Measurements from ENCODE around the gene IKZF2. TPM values are rescaled to one million over a fixed set of nuclear protein-coding genes. Genes with fewer than 3 reads are reported as not detected.

IKZF2 gene
- total and polyA plus RNA-seq, 2 donors (not counting 3 experiments of a cell fraction or from before 2014, with no cell fraction given) = 0.08 to 0.46 TPM

- POLR2A ChIA-PET = no interaction called here
- dilution Hi-C loops (cut with MboI; ENCODE audit: extremely low pct_ligation_motif_present, low sequenced_read_pairs) (no loop called here), intact Hi-C loops (cut with micrococcal nuclease) (no loop called here)
- Histone ChIP-seq H3K4me2 (ENCODE audit: insufficient read depth, low read length) (no peak overlapping the region), H2AFZ (ENCODE audit: low read depth, low read length) (no peak overlapping the region), H3K79me2 (ENCODE audit: control insufficient read depth, insufficient read depth, low read length) (no peaks in the 10 kb centered on the region), H4K20me1 (replicated peaks; ENCODE audit: control insufficient read depth, extremely low read depth, insufficient read depth, low read length) (no peaks in the 10 kb centered on the region), H3K27ac (ENCODE audit: insufficient read depth, low read depth, low read length) (no peak overlapping the region), H3K27me3 (ENCODE audit: control insufficient read depth in 2 of 2, insufficient read depth in 2 of 2, low read length in 2 of 2) (no peaks in the 10 kb centered on the region), H3K9ac (replicated peaks; ENCODE audit: extremely low read depth, insufficient read depth, low read length) (no peak overlapping the region), H3K4me3 (replicated peaks in 1 of 3; ENCODE audit: insufficient read depth in 1 of 3, low read depth in 1 of 3, low read length in 3 of 3) (no peak overlapping the region), H3K36me3 (ENCODE audit: control insufficient read depth in 2 of 2, extremely low read depth in 1 of 2, insufficient read depth in 2 of 2, low read length in 2 of 2) (no peaks in the 10 kb centered on the region), H3K9me3 (replicated peaks; ENCODE audit: control insufficient read depth, insufficient read depth, low read length) (no peaks in the 10 kb centered on the region), H3K4me1 (ENCODE audit: control insufficient read depth, extremely low read depth, insufficient read depth, low read length) (no peaks in the 10 kb centered on the region), H3K9me1 (replicated peaks; ENCODE audit: control insufficient read depth, extremely low read depth, insufficient read depth, low read length) (no peaks in the 10 kb centered on the region)
- BruUV-seq (replicated peaks) = no TSS peak
- CTCF ChIA-PET = no interaction called here
- DNase-seq (ENCODE audit: low read depth, low spot score) (no peak), FAIRE-seq (no peak)
- TF ChIP-seq EZH2 (IDR thresholded peaks at IDR 0.05; ENCODE audit: borderline replicate concordance, low read depth, low read length, severe bottlenecking) (no peak), FOS (IDR thresholded peaks at IDR 0.05; ENCODE audit: borderline replicate concordance, insufficient read depth, low read length) (no peak), MYC (IDR thresholded peaks at IDR 0.05; ENCODE audit: low read depth, low read length) (no peak), MAX (IDR thresholded peaks at IDR 0.05; ENCODE audit: insufficient read depth, insufficient read length) (no peak), GATA2 (IDR thresholded peaks at IDR 0.05; ENCODE audit: insufficient read depth, insufficient read length, low read depth, low read length) (no peak), JUN (IDR thresholded peaks at IDR 0.05; ENCODE audit: borderline replicate concordance, insufficient read depth, insufficient read length, low read depth) (no peak), CTCF (IDR thresholded peaks at IDR 0.05; ENCODE audit: extremely low read depth in 1 of 2, insufficient read depth in 1 of 2, low read depth in 1 of 2, low read length in 2 of 2) (no peak), POLR2AphosphoS5 (IDR thresholded peaks at IDR 0.05; ENCODE audit: insufficient read depth, low read depth, low read length) (no peak), POLR2A (IDR thresholded peaks at IDR 0.05; ENCODE audit: low read depth, low read length) (no peak)
These were observed 19.7 kb upstream of the IKZF2 start for GRCh38 chr2:213171147-213171546.

All from endothelial cell of umbilical vein (primary cell).